SK-MEL-5 (cell line): ENCODE measurements around the gene ARG2. TPM values are rescaled to one million over a fixed set of nuclear protein-coding genes. Genes with fewer than 3 reads are reported as not detected.
"Not testable (repeated sequence)": the region's sequence is repeated elsewhere in the genome, so short reads cannot be mapped to it uniquely, and the experiment has no call there.

Experiments used
- DNase-seq: peaks from one replicate; pipeline ENCODE4 v3.0.0-alpha.2; 2016; ENCODE audit warnings: low read depth, low spot score
- in situ Hi-C: cut with HindIII; loops from 2 replicates; pipeline ENCODE4 v1.10.0; 2016; ENCODE audit warnings: low sequenced_read_pairs, high pct_unique_total_duplicates, low pct_unique_long_range_greater_than_20kb
- total RNA-seq: library from RNA; depleted of rRNA; stranded (reverse); fragments of >200 nt; shearing (Covaris generic); gene quantifications from 2 replicates; pipeline ENCODE4 v1.2.3, GENCODE V29; 2014

The ARG2 gene
- total RNA-seq, 1 experiment from 2014 or later: 5.3 TPM

GRCh38 chr14:67581643-67582042 is 38.1 kb upstream of the ARG2 start:
- in situ Hi-C loops: no loop called here
- no peak for DNase-seq

- in situ Hi-C loops: no loop called here
- DNase-seq: no peak
Measured at GRCh38 chr14:67582061-67582460, 37.7 kb upstream of the ARG2 start.

GRCh38 chr14:67583711-67584644 is 35.7 kb upstream of the ARG2 start:
- DNase-seq: peak; percentile 61
- in situ Hi-C loops: no loop called here

- no peak for DNase-seq
- in situ Hi-C loops: no loop called here
Measured at GRCh38 chr14:67584978-67585377, 34.7 kb upstream of the ARG2 start.

GRCh38 chr14:67586369-67586768 is 33.4 kb upstream of the ARG2 start:
- no peak for DNase-seq
- in situ Hi-C loops: no loop called here

- in situ Hi-C loops: no loop called here
- DNase-seq: no peak
Measured at GRCh38 chr14:67589204-67589770, 30.4 kb upstream of the ARG2 start.

- in situ Hi-C loops: not testable (repeated sequence)
Measured at GRCh38 chr14:67593650-67594049, 26.1 kb upstream of the ARG2 start.

GRCh38 chr14:67595392-67595791 is 24.3 kb upstream of the ARG2 start:
- no peak for DNase-seq
- in situ Hi-C loops: no loop called here

More at GRCh38 chr14:67593650-67594049, 26.1 kb upstream of the ARG2 start:
- not testable (repeated sequence) for DNase-seq

GRCh38 chr14:67599698-67600561 is 19.8 kb upstream of the ARG2 start, which contains the start of gene PIGH:
TSS of gene PIGH (minus strand) at chr14:67600268. CDS start at chr14:67600203, 65 bp downstream.
- peak; percentile 87 for DNase-seq
- in situ Hi-C loops: no loop called here

- in situ Hi-C loops, DNase-seq: not testable (repeated sequence)
Measured at GRCh38 chr14:67600562-67600974, 19.2 kb upstream of the ARG2 start.

- no peak for DNase-seq
- in situ Hi-C loops: no loop called here
Measured at GRCh38 chr14:67602076-67602475, 17.6 kb upstream of the ARG2 start.

GRCh38 chr14:67602995-67603545 is 16.6 kb upstream of the ARG2 start:
- in situ Hi-C loops: no loop called here
- no peak for DNase-seq

GRCh38 chr14:67607646-67608045 is 12.1 kb upstream of the ARG2 start:
- DNase-seq: no peak
- in situ Hi-C loops: no loop called here

- no peak for DNase-seq
- in situ Hi-C loops: no loop called here
Measured at GRCh38 chr14:67609642-67610310, 9.9 kb upstream of the ARG2 start.

GRCh38 chr14:67610491-67610890 is 9.2 kb upstream of the ARG2 start:
- in situ Hi-C loops: no loop called here
- no peak for DNase-seq

- in situ Hi-C loops: no loop called here
- DNase-seq: peak; percentile 75
Measured at GRCh38 chr14:67618617-67619063, 1.1 kb upstream of the ARG2 start.

GRCh38 chr14:67620217-67620785 is 581 bp downstream of the ARG2 start:
- in situ Hi-C loops: no loop called here
- no peak for DNase-seq
